ENCODE results near the gene DMAP1.

The DMAP1 gene

DNA sequence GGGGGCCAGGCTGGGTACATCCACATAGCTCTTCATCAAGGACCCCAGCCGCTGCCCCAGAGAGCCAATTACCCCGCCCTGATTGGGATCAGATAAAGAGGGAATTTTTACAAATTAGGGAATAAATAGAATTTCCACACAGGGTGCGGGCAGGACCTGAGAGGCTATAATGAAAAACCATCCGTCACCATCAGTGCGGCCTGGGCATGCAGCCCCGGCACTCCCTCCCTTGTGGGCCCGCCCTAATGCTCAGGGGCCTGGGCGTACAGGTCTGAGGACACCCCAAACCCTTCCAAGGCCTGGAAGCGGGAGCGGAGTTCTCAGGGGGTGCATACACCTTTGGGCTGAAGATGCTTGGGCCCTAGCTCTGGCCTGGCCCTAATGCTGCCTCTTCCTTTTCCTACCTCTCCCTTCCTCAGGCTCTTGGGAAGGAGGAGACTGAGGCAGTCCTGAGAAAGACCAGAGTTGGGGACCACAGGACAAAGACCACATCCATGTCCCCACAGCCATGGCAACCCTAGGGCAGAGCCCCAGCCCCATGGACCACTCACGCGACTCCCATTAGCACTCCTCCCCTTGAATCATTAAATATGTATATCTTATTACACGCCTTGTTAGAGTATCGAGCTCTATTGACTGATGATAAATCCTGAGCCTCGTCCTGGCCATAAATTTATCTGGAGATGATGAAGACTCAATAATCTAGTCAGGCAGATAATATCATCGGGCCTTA, 16.3 kb downstream of the DMAP1 start:
- no peak for DNase-seq

DNA sequence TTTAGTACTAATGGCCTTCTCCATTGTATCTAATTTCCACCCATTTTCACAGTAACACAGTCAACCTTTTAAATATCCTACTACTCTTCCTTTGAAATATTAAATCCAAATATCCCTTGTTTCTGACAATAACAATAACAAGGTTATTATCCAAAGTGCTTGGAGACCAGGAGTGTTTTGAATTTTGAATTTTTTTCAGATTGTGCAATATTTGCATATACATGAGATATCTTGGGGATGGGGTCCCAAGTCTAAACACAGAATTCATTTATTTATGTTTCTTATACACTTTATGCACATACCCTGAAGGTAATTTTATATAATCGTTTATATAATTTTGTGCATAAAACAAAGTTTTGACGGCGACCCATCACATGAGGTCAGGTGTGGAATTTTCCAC, 17.5 kb downstream of the DMAP1 start:
- DNase-seq, result no peak

DNA sequence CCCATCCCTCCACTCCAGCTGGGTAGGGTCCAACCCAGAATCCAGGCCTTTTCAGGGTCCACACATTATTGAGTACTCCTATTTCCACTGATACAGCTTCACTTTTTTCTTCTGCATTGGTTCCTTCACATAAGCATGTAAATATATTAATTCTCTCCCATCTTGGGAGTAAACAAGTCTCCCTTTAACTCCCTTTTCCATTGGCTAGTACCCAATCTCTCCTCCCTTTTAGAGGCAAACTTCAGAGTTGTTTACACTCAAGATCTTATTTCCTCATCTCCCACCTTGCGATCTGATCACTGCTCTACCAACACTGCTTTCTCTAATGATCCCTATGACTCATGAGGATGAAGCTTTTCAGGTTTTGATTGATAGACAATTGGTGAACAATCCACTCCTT, 20.3 kb downstream of the DMAP1 start:
- DNase-seq, result no peak

- DNase-seq, result no peak
Measured at GRCh38 chr1:44235808-44236207, 22.5 kb downstream of the DMAP1 start.

DNA sequence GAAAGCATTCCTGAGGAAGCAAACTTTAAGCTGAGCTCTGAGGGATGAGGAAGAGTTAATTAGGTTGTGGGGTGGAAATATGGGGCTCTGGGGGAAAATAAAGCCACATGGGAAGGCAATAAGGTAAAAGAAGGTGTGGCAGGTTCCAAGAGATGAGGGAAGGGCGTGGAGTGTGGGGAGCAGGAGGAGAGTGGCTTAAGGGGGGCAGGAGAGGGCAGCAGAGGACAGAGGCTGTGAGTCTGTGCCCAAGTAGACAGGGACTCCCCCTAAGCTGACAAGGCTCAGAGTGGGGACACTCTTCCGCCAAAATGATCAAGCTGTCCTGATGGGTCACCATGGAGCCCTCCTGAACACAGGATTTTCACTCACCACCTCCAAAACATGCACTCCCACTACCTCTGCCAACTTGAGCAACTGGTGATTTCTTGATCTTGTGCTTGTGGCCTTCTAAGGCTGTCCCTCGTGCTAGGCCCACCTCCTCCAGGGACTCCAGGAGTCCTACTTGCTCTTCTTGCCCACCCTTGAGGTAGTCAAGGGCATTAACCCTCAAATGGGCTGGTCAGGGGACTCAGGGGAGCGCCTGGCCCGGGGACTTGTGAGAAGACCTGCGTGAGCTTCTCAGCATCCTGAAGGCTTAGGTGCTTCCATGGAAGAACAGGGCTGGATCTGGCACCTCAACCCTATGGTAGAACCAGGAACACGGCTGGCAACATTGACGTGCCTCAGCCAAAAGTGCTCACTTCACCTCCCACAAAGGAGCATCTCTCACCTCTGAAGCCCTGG, 23.4 kb downstream of the DMAP1 start:
- DNase-seq, result no peak

DNA sequence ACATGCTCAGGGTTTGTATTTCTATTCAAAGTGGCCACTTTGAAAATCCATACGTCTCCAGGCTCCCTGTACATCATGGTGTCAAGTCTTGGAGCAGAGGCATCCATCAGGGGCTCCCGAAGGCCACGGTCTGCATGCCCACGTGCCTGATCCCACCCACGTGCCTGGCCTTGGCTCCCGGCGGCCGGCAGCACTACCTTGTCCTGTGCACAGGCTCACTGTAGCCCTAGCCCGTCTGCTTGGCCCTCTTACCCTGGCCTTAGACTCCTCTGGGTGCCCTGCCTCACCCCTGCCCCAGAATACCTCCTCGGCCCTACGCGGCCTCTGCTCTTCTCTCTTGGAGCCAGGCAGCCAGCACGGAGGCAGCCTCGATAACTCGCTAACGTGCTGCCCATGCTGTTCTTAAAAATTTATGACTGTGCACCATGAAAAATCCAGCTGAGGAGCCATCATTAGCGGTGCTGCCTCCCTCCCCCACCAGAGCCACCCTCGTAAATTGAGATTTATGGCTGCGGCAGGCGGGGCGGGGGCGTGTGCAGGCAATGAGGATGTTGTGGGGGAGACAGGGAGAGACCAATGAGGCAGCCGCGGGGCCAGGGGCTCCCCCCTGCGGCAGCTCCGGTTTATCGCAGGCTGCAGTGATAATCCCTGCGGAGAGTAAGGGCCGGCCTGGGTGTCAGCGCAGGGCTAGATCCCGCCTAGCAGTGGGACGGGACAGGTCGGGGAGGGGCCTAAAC, 24.6 kb downstream of the DMAP1 start:
- no peak for DNase-seq

DNA sequence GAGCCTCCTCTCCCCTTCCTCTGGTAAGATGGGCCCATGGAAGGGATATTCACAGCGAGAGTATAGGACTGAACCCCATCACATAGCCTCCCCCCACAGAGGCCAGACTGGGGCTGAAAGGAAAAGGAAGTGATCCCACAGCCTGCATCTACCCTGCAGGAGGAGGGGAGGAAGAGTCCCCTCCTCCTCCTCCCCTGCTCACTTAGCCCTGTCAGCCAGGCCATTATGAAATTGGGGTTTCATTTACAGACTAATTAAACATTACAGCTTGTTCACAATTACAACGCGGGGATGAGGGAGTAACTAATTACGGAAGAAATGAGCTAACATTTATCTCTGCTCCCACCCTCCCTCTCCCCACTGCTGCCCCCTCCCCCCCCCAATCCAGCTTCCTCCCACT, 25.4 kb downstream of the DMAP1 start:
- no peak for DNase-seq

- DNase-seq, result no peak
Measured at GRCh38 chr1:44239331-44239960, 26.2 kb downstream of the DMAP1 start.

DNA sequence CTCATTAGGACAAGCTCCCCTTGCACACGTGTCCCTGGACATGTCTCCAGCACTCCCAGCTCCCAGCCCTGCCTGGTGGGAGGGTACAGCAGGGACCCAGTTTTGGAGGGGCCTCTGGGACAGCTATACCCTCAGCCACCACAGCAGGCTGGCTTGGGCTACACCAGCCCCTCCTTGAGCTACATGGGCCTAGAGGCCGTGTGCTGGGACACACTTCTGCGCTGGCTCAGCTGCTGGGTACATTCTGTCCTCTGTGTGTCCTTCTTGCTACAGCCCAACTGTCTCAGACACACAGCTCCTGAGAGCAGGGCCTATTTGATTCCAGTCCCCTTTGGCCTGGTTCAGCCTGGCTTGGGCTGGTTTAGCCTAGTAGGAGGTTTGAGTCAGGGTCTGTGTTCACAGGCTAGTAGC, 26.7 kb downstream of the DMAP1 start:
- DNase-seq, result no peak

DNA sequence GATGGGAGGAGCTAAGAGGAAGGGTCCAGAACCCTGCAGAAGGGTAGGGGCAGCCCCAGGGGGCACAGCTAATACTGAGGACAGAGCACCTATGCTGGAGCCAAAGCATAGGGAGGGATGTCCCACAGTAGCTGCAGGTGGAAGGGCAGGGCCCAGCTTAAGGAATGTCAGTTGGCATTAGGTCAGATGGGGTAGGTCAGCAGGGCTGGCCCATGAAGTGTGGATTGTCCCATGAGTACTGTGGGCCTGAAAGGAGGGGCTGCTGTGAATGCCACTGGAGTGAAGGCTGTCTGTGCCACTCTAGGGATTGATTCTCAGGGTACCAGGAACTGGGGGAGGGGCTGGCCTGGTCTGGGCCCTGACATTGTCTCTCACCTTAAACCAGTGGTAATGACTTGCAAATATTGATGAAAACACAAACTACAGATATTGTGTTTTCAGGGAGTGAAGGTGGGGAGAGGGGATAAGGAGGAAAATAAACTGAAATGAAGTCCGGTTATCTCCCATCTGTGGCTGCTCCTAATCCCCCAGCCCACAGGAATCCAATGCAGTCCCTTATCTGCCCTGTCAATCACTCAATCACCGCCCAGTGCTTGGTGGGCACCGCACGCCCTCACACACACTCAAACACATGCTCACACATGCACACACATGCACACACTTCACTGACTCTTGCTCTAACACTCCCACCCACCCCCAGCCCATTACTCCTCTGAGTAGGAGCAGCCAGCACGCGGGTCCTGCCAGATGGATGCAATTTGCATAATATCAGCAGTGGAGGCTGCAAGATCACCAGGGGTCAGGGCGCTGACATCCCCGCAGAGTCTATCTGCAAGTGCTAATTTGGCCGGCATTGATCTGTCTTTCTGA, 27.8 kb downstream of the DMAP1 start:
- DNase-seq, result no peak

DNA sequence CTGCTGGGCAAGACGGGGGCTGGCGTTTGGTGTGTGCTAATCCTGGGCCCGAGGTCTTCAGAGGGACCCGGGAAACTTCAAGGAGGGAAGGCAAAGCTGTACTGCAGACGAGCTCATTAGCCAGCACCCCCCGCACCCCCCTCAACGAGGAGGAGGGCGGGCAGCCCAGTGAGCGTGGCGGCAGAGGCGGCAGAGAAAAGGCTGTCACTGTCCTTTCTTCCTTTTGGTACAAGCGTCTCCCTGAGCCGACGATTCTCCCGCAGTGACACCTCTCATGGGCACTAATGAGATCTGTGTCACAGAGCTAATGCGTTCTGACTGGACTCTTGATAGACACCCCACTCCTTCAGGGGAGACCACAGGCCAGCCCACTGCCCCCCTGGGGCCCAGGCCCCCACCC, 29.5 kb downstream of the DMAP1 start:
- no peak for DNase-seq

GRCh38 chr1:44243782-44244495, 30.7 kb downstream of the DMAP1 start:
- no peak for DNase-seq

DNA sequence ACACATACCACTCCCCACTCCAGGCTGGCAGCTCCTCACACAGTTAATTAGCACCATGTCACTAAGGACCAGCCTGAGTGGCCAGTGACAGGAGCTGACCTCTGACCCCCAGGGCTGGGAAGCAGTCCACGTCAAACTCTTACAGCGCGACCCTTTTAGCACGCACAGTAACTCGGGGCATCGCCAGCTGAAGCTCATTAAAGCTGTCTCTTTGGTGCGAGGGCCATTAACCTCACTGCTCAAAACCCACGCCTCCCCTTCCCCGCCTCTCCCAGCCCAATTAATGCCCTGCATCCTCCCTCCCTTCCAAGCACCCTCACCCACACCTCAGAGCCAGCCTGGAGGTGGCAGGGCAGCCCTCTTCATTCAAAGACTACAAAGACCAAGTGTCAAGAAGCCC, 31.7 kb downstream of the DMAP1 start:
- DNase-seq, result no peak

DNA sequence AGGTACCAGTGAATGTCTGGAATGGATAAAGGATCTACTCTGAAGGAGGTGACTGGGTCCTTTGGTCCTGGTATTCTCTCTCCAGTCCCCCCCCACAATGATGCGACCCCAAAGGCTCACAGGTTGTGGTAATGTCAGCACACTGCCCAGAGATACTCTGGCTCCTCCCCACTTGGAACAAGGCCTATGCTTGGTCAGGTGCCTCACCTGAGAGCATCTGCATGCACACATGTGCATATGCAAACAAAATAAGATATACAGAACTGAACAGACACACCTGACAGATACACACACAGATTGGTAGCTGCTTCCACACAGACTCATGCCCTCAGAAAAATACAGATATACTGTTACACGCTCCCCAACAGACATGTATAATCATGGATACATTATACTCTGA, 33.5 kb downstream of the DMAP1 start:
- DNase-seq, result no peak

DNA sequence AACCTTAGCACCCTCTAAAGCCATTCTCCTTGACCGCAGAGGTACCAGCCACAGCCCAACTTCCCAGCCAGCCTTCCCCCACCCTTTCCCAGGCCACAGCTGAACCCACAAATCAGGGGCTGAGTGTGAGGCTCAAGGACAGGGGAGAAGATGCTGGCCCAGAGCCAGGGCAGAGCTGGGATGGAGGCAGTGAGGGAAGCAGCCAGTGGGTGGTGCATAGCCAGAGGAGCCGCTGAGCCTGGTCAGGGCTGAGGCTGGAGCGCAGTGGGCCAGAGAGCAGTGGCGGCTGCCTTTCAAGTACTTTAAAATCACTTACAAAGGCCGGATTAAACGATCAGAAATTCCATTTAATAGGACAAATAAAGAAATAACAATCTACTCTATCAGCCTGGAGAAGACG, 36.3 kb downstream of the DMAP1 start:
- DNase-seq, result no peak

- DNase-seq, result no peak
Measured at GRCh38 chr1:44250068-44250781, 37.0 kb downstream of the DMAP1 start.

DNA sequence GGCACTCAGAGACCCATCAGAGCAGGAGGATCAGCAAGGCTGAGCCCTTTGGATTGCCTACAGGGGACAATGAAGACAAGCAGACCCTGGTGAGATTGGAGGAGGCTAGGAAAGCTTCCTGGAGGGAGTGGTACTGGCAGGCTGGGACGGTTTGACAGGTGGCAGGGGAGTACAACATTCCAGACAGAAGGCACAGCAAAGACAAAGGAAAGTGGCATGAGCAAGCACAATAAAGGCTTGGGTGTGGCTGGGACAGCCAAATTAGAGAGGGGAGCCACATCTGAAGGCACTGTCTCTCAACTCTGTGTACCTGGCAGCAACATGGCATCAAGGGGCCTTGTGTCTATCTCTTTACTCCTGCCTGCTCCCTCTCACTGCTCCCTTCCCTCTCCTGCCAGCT, 38.2 kb downstream of the DMAP1 start:
- no peak for DNase-seq

- no peak for DNase-seq
Measured at GRCh38 chr1:44251989-44252671, 38.9 kb downstream of the DMAP1 start.

GRCh38 chr1:44254392-44254910, 41.2 kb downstream of the DMAP1 start:
- no peak for DNase-seq

Measured in NCI-H446 treated with DMSO at 0.1 percent for 48 hours (cell line).